Activated CD4-positive, CD25-positive, alpha-beta regulatory T cell treated with anti-CD3 and anti-CD28 coated beads, Interleukin-2, amount 50 U/mL, for 72 hours (primary cell): ENCODE data around the gene MAN1C1.
A peak's percentile ranks its signal among the peaks of the same experiment; 100 is the strongest.

ENCODE experiments used
- DNase-seq: peaks from one replicate; pipeline ENCODE4 v3.0.0; 2021

Gene MAN1C1

GRCh38 chr1:25614501-25615171, 2.0 kb upstream of the MAN1C1 start:
- DNase-seq, result no peak

GRCh38 chr1:25615172-25615541, 1.4 kb upstream of the MAN1C1 start:
- DNase-seq, result no peak

GRCh38 chr1:25615563-25616094, 962 bp upstream of the MAN1C1 start:
- DNase-seq, result no peak

- DNase-seq, result no peak
Measured at GRCh38 chr1:25616987-25617624, 515 bp downstream of the MAN1C1 start.

GRCh38 chr1:25617625-25618432, 1.2 kb downstream of the MAN1C1 start:
- no peak for DNase-seq

- no peak for DNase-seq
Measured at GRCh38 chr1:25618433-25618808, 1.8 kb downstream of the MAN1C1 start.

GRCh38 chr1:25619101-25619890, 2.7 kb downstream of the MAN1C1 start:
- DNase-seq, result peak; percentile 61

GRCh38 chr1:25620211-25620610, 3.6 kb downstream of the MAN1C1 start:
- no peak for DNase-seq

- DNase-seq, result no peak
Measured at GRCh38 chr1:25620701-25621350, 4.2 kb downstream of the MAN1C1 start.

GRCh38 chr1:25621876-25622275, 5.3 kb downstream of the MAN1C1 start:
- DNase-seq, result no peak

GRCh38 chr1:25622531-25622930, 5.9 kb downstream of the MAN1C1 start:
- DNase-seq, result no peak

GRCh38 chr1:25623007-25623406, 6.4 kb downstream of the MAN1C1 start:
- no peak for DNase-seq

- DNase-seq, result no peak
Measured at GRCh38 chr1:25623731-25624130, 7.1 kb downstream of the MAN1C1 start.

- no peak for DNase-seq
Measured at GRCh38 chr1:25624156-25624555, 7.6 kb downstream of the MAN1C1 start.

- DNase-seq, result no peak
Measured at GRCh38 chr1:25624604-25625003, 8.0 kb downstream of the MAN1C1 start.

- DNase-seq, result no peak
Measured at GRCh38 chr1:25626018-25626417, 9.4 kb downstream of the MAN1C1 start.

- no peak for DNase-seq
Measured at GRCh38 chr1:25628741-25629421, 12.3 kb downstream of the MAN1C1 start.

- DNase-seq, result no peak
Measured at GRCh38 chr1:25629836-25630235, 13.2 kb downstream of the MAN1C1 start.

- DNase-seq, result no peak
Measured at GRCh38 chr1:25631750-25632485, 15.3 kb downstream of the MAN1C1 start.

- no peak for DNase-seq
Measured at GRCh38 chr1:25634066-25634465, 17.5 kb downstream of the MAN1C1 start.

- no peak for DNase-seq
Measured at GRCh38 chr1:25634896-25635295, 18.3 kb downstream of the MAN1C1 start.
